OCI-LY3 (cell line): ENCODE measurements around the gene NDUFV3.

Experiments
- EZH2phosphoT487 ChIP-seq: fragments of 200-600 bp; shearing (Covaris generic); IDR thresholded peaks from 2 replicates; pipeline ENCODE4 v1.6.1; 2018; ENCODE audit warnings: antibody characterized with exemption, mixed run types, low read depth
- TF ChIP-seq, protein P1 (sequence below): fragments of 200-600, 300-600 bp; sonication (generic); IDR thresholded peaks from 2 replicates; pipeline ENCODE4 v1.5.1; 2014; ENCODE audit warnings: antibody characterized with exemption, low read length, low read depth

- TF ChIP-seq, protein P1, sequence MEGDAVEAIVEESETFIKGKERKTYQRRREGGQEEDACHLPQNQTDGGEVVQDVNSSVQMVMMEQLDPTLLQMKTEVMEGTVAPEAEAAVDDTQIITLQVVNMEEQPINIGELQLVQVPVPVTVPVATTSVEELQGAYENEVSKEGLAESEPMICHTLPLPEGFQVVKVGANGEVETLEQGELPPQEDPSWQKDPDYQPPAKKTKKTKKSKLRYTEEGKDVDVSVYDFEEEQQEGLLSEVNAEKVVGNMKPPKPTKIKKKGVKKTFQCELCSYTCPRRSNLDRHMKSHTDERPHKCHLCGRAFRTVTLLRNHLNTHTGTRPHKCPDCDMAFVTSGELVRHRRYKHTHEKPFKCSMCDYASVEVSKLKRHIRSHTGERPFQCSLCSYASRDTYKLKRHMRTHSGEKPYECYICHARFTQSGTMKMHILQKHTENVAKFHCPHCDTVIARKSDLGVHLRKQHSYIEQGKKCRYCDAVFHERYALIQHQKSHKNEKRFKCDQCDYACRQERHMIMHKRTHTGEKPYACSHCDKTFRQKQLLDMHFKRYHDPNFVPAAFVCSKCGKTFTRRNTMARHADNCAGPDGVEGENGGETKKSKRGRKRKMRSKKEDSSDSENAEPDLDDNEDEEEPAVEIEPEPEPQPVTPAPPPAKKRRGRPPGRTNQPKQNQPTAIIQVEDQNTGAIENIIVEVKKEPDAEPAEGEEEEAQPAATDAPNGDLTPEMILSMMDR = no peak
- TF ChIP-seq EZH2phosphoT487 = no peak
Measured at GRCh38 chr21:42863504-42863870, 29.6 kb upstream of the NDUFV3 start.
